HG03354 (cell line): Measurements from ENCODE around the gene TUSC2.

ENCODE experiments used
- ATAC-seq: cut with Tn5 transposase; IDR thresholded peaks from one replicate; pipeline ENCODE4 v1.9.1; 2021; ENCODE audit warnings: mild to moderate bottlenecking; ENCODE audit not compliant: unreplicated experiment, poor library complexity, severe bottlenecking

The TUSC2 gene

GRCh38 chr3:50327943-50328691, at the start of gene TUSC2:
TUSC2 (minus strand) TSS chr3:50328223; CDS start chr3:50328099, 124 bp downstream.
- peak; percentile 90 for ATAC-seq

- ATAC-seq, result no peak
Measured at GRCh38 chr3:50375258-50375931, 47.4 kb upstream of the TUSC2 start.

GRCh38 chr3:50374363-50375257, 46.6 kb upstream of the TUSC2 start:
- no peak for ATAC-seq

- ATAC-seq, result no peak
Measured at GRCh38 chr3:50373146-50374051, 45.4 kb upstream of the TUSC2 start.

GRCh38 chr3:50372349-50372748, 44.3 kb upstream of the TUSC2 start:
- ATAC-seq, result no peak

- no peak for ATAC-seq
Measured at GRCh38 chr3:50371133-50371685, 43.2 kb upstream of the TUSC2 start.

- no peak for ATAC-seq
Measured at GRCh38 chr3:50370594-50370993, 42.6 kb upstream of the TUSC2 start.

- no peak for ATAC-seq
Measured at GRCh38 chr3:50369012-50369670, 41.1 kb upstream of the TUSC2 start.

GRCh38 chr3:50365842-50366220, 37.8 kb upstream of the TUSC2 start:
- ATAC-seq, result no peak

- peak; percentile 92 for ATAC-seq
Measured at GRCh38 chr3:50365080-50365841, 37.2 kb upstream of the TUSC2 start.

GRCh38 chr3:50364573-50365079, 36.6 kb upstream of the TUSC2 start:
- ATAC-seq, result peak; percentile 12

- peak; percentile 14 for ATAC-seq
Measured at GRCh38 chr3:50359760-50360110, 31.7 kb upstream of the TUSC2 start.

- peak; percentile 100 for ATAC-seq
Measured at GRCh38 chr3:50358911-50359759, 31.1 kb upstream of the TUSC2 start, which contains the start of gene TMEM115. TMEM115 (minus strand) TSS chr3:50359521; CDS start chr3:50359063, 458 bp downstream.

- no peak for ATAC-seq
Measured at GRCh38 chr3:50358355-50358910, 30.4 kb upstream of the TUSC2 start.

GRCh38 chr3:50357481-50357880, 29.5 kb upstream of the TUSC2 start:
- ATAC-seq, result no peak

- ATAC-seq, result no peak
Measured at GRCh38 chr3:50356553-50356952, 28.5 kb upstream of the TUSC2 start.
